ENCODE data around the gene MDM2. TPM values are rescaled to one million over a fixed set of nuclear protein-coding genes. Genes with fewer than 3 reads are reported as not detected.

The MDM2 gene
- total and polyA plus RNA-seq, 2 of the 13 experiments (the other 11 are each of a cell fraction or from before 2014, with no cell fraction given) = 29.3 to 314 TPM

- no peak for TF ChIP-seq ZNF512B (CRISPR knock-in tag; IDR thresholded peaks at IDR 0.05; ENCODE audit: borderline replicate concordance)
- no peak for TF ChIP-seq HNRNPL (IDR thresholded peaks at IDR 0.05; ENCODE audit: low read depth, low read length)
- no peak for TF ChIP-seq HMGA1 (CRISPR knock-in tag; conservative IDR thresholded peaks at IDR 0.05)
- TF ChIP-seq SMARCE1 (IDR thresholded peaks at IDR 0.05; ENCODE audit: borderline replicate concordance) = no peak
- TF ChIP-seq ZFP36 (IDR thresholded peaks at IDR 0.05; ENCODE audit: borderline replicate concordance, low read depth, low read length, partially characterized antibody) = no peak
- TF ChIP-seq ATM (IDR thresholded peaks at IDR 0.05; ENCODE audit: borderline replicate concordance) = no peak
- TF ChIP-seq ZNF296 (CRISPR knock-in tag; conservative IDR thresholded peaks at IDR 0.05) = no peak
- TF ChIP-seq SATB2 (CRISPR knock-in tag; IDR thresholded peaks at IDR 0.05) = no peak
- TF ChIP-seq ZNF563 (CRISPR knock-in tag; IDR thresholded peaks at IDR 0.05) = no peak
- no peak for TF ChIP-seq HNF1B (CRISPR knock-in tag; IDR thresholded peaks at IDR 0.05)
- TF ChIP-seq TCF7 (IDR thresholded peaks at IDR 0.05; ENCODE audit: low read depth) = no peak
- no peak for TF ChIP-seq JDP2 (CRISPR knock-in tag; IDR thresholded peaks at IDR 0.05; ENCODE audit: borderline replicate concordance)
- no peak for TF ChIP-seq MED8 (CRISPR knock-in tag; IDR thresholded peaks at IDR 0.05; ENCODE audit: insufficient replicate concordance)
- no peak for TF ChIP-seq ZNF691 (CRISPR knock-in tag; IDR thresholded peaks at IDR 0.05; ENCODE audit: borderline replicate concordance, low read depth)
Observed at GRCh38 chr12:68832504-68832867, 24.5 kb downstream of the MDM2 start (continued).

Measured in HepG2 (cell line).